HEK293 (cell line): Measurements from ENCODE around the gene PCLO.

Experiments used
- GLIS2 ChIP-seq: fragments of 450-650 bp; formaldehyde crosslinking; IDR thresholded peaks from 2 replicates; pipeline ENCODE4 v1.5.1; 2016; ENCODE audit warnings: missing biosample characterization, missing genetic modification characterization
- HOXA7 ChIP-seq: sonication (generic); formaldehyde crosslinking; IDR thresholded peaks from 2 replicates; pipeline ENCODE4 v1.8.1; 2022; ENCODE audit warnings: missing genetic modification reagents, borderline replicate concordance
- OSR2 ChIP-seq: fragments of 450-650 bp; formaldehyde crosslinking; IDR thresholded peaks from 2 replicates; pipeline ENCODE4 v1.5.1; 2016; ENCODE audit warnings: missing biosample characterization, missing genetic modification characterization
- SCRT2 ChIP-seq: fragments of 450-650 bp; formaldehyde crosslinking; IDR thresholded peaks from 2 replicates; pipeline ENCODE4 v1.5.1; 2016; ENCODE audit warnings: missing biosample characterization, missing genetic modification characterization
- SP7 ChIP-seq: fragments of 450-650 bp; formaldehyde crosslinking; IDR thresholded peaks from 2 replicates; pipeline ENCODE4 v1.5.1; 2016; ENCODE audit warnings: missing biosample characterization, missing genetic modification characterization
- ZBTB20 ChIP-seq: fragments of 450-650 bp; formaldehyde crosslinking; IDR thresholded peaks from 2 replicates; pipeline ENCODE4 v1.5.1; 2016; ENCODE audit warnings: missing biosample characterization, missing genetic modification characterization
- ZBTB8A ChIP-seq: fragments of 450-650 bp; formaldehyde crosslinking; IDR thresholded peaks from 2 replicates; pipeline ENCODE4 v1.5.1; 2016; ENCODE audit warnings: missing biosample characterization, missing genetic modification characterization
- ZNF2 ChIP-seq: fragments of 450-650 bp; formaldehyde crosslinking; IDR thresholded peaks from 2 replicates; pipeline ENCODE4 v1.5.1; 2016; ENCODE audit warnings: missing biosample characterization, missing genetic modification characterization
- ZNF239 ChIP-seq: fragments of 450-650 bp; formaldehyde crosslinking; IDR thresholded peaks from 2 replicates; pipeline ENCODE4 v1.5.1; 2016; ENCODE audit warnings: missing biosample characterization, missing genetic modification characterization
- ZNF394 ChIP-seq: fragments of 450-650 bp; formaldehyde crosslinking; IDR thresholded peaks from 2 replicates; pipeline ENCODE4 v1.5.1; 2016; ENCODE audit warnings: missing biosample characterization, missing genetic modification characterization, mild to moderate bottlenecking, moderate library complexity, borderline replicate concordance
- ZNF501 ChIP-seq: fragments of 450-650 bp; formaldehyde crosslinking; IDR thresholded peaks from 2 replicates; pipeline ENCODE4 v1.5.1; 2016; ENCODE audit warnings: missing biosample characterization, missing genetic modification characterization
- ZNF548 ChIP-seq: fragments of 450-650 bp; formaldehyde crosslinking; IDR thresholded peaks from 2 replicates; pipeline ENCODE4 v1.5.1; 2016; ENCODE audit warnings: missing biosample characterization, missing genetic modification characterization
- ZNF561 ChIP-seq: fragments of 450-650 bp; IDR thresholded peaks from 2 replicates; pipeline ENCODE4 v1.5.1; 2018; ENCODE audit warnings: missing biosample characterization, missing genetic modification characterization, borderline replicate concordance
- ZNF600 ChIP-seq: fragments of 450-650 bp; formaldehyde crosslinking; IDR thresholded peaks from 2 replicates; pipeline ENCODE4 v1.5.1; 2016; ENCODE audit warnings: missing biosample characterization, missing genetic modification characterization
- TF ChIP-seq, protein P1 (sequence below): fragments of 450-650 bp; formaldehyde crosslinking; conservative IDR thresholded peaks from 2 replicates; pipeline ENCODE4 v1.5.1; 2016; ENCODE audit warnings: low read depth, missing biosample characterization, missing genetic modification characterization
- TF ChIP-seq, protein P2 (sequence below): fragments of 450-650 bp; formaldehyde crosslinking; IDR thresholded peaks from 2 replicates; pipeline ENCODE4 v1.5.1; 2016; ENCODE audit warnings: missing biosample characterization, missing genetic modification characterization
- TF ChIP-seq, protein P3 (sequence below): fragments of 450-650 bp; formaldehyde crosslinking; IDR thresholded peaks from 2 replicates; pipeline ENCODE4 v1.5.1; 2016; ENCODE audit warnings: missing biosample characterization, missing genetic modification characterization
- TF ChIP-seq, protein P4 (sequence below): fragments of 450-650 bp; formaldehyde crosslinking; IDR thresholded peaks from 2 replicates; pipeline ENCODE4 v1.5.1; 2016; ENCODE audit warnings: missing biosample characterization, missing genetic modification characterization
- TF ChIP-seq, protein P5 (sequence below): fragments of 450-650 bp; formaldehyde crosslinking; IDR thresholded peaks from 2 replicates; pipeline ENCODE4 v1.5.1; 2016; ENCODE audit warnings: missing biosample characterization, missing genetic modification characterization, borderline replicate concordance
- TF ChIP-seq, protein P6 (sequence below): fragments of 450-650 bp; formaldehyde crosslinking; IDR thresholded peaks from 2 replicates; pipeline ENCODE4 v1.5.1; 2016; ENCODE audit warnings: missing biosample characterization, missing genetic modification characterization

PCLO gene

DNA sequence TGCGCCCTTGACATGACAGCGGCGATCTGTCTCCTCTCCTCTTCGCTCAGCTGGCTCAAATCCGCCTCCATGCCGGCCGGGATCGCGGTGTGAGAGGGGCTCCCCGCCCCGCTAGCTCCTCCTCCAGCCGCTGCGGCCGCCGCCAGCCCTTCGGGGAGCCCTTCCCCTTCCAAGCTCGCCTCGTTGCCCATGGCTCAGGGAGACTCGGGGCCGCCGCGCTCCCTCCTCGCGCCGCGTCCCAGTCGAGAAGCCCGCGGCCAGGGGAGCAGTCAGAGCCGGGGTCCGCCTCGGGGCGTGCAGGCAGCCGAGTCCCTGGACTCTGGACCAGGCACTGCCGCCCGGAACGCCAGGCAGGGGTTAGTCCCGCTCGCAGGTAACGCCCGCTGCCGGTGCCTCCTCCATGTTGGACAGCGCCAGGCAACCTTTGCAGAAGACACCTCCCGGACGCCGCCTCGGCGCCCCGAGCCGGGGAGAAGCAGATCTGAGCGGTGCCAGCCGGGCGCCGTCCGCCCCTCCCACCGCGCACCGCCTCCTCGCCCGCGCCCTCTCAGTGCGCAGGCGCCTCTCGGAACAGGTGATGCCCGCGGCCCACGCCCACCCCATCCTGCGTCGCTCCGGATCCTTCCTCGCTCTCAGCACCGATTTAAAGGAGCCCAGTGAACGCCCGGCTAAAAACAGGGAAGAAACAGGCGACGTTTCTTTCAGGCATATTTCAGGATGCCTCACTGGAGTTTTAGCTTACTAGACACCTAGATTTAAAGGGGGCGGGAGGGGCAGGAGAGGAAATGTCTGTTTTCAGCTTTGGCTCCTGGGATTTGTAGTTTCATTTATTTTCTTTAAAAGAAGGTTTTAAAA lies at the start of gene PCLO (continued):
- TF ChIP-seq ZBTB20 = peak; percentile 62; the same call in 1 of the 2 replicates
- TF ChIP-seq ZNF561 (tag by site-specific recombination) = peak; percentile 62; the same call in 1 of the 2 replicates
- TF ChIP-seq ZNF501 (tag by site-specific recombination) = 0 out of 2 replicates have a peak, but pooled peaks have one; percentile 52
- no peak for TF ChIP-seq HOXA7 (CRISPR knock-in tag)
- TF ChIP-seq ZNF239 (tag by site-specific recombination) = no peak
- TF ChIP-seq, protein P1, sequence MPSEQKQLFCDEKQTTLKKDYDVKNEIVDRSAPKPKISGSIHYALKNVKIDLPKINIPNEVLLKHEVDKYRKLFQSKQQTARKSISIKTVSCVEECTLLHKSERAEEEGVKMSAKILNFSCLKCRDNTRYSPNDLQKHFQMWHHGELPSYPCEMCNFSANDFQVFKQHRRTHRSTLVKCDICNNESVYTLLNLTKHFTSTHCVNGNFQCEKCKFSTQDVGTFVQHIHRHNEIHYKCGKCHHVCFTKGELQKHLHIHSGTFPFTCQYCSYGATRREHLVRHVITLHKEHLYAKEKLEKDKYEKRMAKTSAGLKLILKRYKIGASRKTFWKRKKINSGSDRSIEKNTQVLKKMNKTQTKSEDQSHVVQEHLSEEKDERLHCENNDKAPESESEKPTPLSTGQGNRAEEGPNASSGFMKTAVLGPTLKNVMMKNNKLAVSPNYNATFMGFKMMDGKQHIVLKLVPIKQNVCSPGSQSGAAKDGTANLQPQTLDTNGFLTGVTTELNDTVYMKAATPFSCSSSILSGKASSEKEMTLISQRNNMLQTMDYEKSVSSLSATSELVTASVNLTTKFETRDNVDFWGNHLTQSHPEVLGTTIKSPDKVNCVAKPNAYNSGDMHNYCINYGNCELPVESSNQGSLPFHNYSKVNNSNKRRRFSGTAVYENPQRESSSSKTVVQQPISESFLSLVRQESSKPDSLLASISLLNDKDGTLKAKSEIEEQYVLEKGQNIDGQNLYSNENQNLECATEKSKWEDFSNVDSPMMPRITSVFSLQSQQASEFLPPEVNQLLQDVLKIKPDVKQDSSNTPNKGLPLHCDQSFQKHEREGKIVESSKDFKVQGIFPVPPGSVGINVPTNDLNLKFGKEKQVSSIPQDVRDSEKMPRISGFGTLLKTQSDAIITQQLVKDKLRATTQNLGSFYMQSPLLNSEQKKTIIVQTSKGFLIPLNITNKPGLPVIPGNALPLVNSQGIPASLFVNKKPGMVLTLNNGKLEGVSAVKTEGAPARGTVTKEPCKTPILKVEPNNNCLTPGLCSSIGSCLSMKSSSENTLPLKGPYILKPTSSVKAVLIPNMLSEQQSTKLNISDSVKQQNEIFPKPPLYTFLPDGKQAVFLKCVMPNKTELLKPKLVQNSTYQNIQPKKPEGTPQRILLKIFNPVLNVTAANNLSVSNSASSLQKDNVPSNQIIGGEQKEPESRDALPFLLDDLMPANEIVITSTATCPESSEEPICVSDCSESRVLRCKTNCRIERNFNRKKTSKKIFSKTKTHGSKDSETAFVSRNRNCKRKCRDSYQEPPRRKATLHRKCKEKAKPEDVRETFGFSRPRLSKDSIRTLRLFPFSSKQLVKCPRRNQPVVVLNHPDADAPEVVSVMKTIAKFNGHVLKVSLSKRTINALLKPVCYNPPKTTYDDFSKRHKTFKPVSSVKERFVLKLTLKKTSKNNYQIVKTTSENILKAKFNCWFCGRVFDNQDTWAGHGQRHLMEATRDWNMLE (tag by site-specific recombination) = peak; percentile 47; the same call in 1 of the 2 replicates
- peak; percentile 69; the same call in 1 of the 2 replicates for TF ChIP-seq ZNF394 (tag by site-specific recombination)
- peak; percentile 96 for TF ChIP-seq ZBTB8A
- TF ChIP-seq SCRT2 (tag by site-specific recombination) = peak; percentile 86
- TF ChIP-seq ZNF600 (tag by site-specific recombination) = 0 out of 2 replicates have a peak, but pooled peaks have one; percentile 9
- TF ChIP-seq, protein P2, sequence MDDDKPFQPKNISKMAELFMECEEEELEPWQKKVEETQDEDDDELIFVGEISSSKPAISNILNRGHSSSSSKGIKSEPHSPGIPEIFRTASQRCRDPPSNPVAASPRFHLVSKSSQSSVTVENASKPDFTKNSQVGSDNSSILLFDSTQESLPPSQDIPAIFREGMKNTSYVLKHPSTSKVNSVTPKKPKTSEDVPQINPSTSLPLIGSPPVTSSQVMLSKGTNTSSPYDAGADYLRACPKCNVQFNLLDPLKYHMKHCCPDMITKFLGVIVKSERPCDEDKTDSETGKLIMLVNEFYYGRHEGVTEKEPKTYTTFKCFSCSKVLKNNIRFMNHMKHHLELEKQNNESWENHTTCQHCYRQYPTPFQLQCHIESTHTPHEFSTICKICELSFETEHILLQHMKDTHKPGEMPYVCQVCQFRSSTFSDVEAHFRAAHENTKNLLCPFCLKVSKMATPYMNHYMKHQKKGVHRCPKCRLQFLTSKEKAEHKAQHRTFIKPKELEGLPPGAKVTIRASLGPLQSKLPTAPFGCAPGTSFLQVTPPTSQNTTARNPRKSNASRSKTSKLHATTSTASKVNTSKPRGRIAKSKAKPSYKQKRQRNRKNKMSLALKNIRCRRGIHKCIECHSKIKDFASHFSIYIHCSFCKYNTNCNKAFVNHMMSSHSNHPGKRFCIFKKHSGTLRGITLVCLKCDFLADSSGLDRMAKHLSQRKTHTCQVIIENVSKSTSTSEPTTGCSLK (tag by site-specific recombination) = no peak
- TF ChIP-seq, protein P3, sequence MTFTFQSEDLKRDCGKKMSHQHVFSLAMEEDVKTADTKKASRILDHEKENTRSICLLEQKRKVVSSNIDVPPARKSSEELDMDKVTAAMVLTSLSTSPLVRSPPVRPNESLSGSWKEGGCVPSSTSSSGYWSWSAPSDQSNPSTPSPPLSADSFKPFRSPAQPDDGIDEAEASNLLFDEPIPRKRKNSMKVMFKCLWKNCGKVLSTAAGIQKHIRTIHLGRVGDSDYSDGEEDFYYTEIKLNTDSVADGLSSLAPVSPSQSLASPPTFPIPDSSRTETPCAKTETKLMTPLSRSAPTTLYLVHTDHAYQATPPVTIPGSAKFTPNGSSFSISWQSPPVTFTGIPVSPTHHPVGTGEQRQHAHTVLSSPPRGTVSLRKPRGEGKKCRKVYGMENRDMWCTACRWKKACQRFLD (tag by site-specific recombination) = peak; percentile 81
- TF ChIP-seq OSR2 (tag by site-specific recombination) = no peak
- peak; percentile 51; the same call in 1 of the 2 replicates for TF ChIP-seq ZNF2 (tag by site-specific recombination)
- 0 out of 2 replicates have a peak, but pooled peaks have one; percentile 29 for TF ChIP-seq SP7 (tag by site-specific recombination)
- TF ChIP-seq, protein P4, sequence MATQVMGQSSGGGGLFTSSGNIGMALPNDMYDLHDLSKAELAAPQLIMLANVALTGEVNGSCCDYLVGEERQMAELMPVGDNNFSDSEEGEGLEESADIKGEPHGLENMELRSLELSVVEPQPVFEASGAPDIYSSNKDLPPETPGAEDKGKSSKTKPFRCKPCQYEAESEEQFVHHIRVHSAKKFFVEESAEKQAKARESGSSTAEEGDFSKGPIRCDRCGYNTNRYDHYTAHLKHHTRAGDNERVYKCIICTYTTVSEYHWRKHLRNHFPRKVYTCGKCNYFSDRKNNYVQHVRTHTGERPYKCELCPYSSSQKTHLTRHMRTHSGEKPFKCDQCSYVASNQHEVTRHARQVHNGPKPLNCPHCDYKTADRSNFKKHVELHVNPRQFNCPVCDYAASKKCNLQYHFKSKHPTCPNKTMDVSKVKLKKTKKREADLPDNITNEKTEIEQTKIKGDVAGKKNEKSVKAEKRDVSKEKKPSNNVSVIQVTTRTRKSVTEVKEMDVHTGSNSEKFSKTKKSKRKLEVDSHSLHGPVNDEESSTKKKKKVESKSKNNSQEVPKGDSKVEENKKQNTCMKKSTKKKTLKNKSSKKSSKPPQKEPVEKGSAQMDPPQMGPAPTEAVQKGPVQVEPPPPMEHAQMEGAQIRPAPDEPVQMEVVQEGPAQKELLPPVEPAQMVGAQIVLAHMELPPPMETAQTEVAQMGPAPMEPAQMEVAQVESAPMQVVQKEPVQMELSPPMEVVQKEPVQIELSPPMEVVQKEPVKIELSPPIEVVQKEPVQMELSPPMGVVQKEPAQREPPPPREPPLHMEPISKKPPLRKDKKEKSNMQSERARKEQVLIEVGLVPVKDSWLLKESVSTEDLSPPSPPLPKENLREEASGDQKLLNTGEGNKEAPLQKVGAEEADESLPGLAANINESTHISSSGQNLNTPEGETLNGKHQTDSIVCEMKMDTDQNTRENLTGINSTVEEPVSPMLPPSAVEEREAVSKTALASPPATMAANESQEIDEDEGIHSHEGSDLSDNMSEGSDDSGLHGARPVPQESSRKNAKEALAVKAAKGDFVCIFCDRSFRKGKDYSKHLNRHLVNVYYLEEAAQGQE (tag by site-specific recombination) = peak; percentile 98
- peak; percentile 17; the same call in 1 of the 2 replicates for TF ChIP-seq GLIS2
- no peak for TF ChIP-seq ZNF548 (tag by site-specific recombination)
- TF ChIP-seq, protein P5, sequence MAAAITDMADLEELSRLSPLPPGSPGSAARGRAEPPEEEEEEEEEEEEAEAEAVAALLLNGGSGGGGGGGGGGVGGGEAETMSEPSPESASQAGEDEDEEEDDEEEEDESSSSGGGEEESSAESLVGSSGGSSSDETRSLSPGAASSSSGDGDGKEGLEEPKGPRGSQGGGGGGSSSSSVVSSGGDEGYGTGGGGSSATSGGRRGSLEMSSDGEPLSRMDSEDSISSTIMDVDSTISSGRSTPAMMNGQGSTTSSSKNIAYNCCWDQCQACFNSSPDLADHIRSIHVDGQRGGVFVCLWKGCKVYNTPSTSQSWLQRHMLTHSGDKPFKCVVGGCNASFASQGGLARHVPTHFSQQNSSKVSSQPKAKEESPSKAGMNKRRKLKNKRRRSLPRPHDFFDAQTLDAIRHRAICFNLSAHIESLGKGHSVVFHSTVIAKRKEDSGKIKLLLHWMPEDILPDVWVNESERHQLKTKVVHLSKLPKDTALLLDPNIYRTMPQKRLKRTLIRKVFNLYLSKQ (tag by site-specific recombination) = no peak
- TF ChIP-seq, protein P6, sequence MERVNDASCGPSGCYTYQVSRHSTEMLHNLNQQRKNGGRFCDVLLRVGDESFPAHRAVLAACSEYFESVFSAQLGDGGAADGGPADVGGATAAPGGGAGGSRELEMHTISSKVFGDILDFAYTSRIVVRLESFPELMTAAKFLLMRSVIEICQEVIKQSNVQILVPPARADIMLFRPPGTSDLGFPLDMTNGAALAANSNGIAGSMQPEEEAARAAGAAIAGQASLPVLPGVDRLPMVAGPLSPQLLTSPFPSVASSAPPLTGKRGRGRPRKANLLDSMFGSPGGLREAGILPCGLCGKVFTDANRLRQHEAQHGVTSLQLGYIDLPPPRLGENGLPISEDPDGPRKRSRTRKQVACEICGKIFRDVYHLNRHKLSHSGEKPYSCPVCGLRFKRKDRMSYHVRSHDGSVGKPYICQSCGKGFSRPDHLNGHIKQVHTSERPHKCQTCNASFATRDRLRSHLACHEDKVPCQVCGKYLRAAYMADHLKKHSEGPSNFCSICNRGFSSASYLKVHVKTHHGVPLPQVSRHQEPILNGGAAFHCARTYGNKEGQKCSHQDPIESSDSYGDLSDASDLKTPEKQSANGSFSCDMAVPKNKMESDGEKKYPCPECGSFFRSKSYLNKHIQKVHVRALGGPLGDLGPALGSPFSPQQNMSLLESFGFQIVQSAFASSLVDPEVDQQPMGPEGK (tag by site-specific recombination) = peak; percentile 52; the same call in 1 of the 2 replicates
